ENCODE data around the gene USP20.
A peak's percentile ranks its signal among the peaks of the same experiment; 100 is the strongest.

Gene USP20

GRCh38 chr9:129823935-129824601 is 11.2 kb upstream of the USP20 start, which contains the start of gene TOR1A:
Gene TOR1A (minus strand): TSS chr9:129824136. CDS start chr9:129824085, 51 bp downstream.
- DNase-seq = peak; percentile 97

- DNase-seq = no peak
Measured at GRCh38 chr9:129826344-129826743, 8.9 kb upstream of the USP20 start.

DNA sequence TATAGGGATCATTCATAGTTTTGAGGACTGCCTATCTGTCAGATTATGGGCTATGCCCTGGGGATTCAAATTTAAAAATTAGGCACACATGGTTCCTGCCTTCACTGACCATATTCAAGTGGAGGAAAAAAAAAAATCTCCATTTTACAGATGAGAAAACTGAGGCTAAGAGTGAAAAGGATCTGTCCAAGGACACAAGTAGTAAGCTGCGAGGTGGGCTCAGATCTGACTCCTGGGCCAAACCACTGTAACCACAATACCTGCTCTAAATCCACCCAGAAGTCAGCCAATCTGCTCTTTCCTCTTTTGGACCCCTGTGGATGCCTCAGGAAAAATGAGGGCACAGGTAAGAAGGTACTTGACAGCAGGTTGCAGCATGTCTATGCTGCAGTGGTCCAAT is 8.5 kb upstream of the USP20 start:
- no peak for DNase-seq

DNA sequence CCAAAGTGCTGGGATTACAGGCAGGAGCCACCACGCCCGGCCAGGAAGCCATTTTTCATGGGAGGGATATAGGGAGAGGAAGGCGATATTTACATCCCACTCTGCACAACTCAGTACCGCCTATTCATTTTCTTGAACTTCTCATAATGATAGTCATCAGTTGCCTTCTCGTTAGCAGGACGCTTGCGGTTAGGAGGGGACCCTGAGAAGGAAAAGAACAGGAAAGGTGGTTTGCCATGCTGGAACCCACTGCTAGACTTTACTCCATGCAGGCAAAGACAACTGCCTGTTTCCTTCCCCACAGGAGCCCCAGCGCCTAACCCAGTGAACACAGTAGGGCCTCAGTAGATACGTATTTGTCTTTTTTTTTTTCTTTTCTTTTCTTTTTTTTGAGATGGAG is 7.2 kb upstream of the USP20 start:
- DNase-seq = no peak

DNA sequence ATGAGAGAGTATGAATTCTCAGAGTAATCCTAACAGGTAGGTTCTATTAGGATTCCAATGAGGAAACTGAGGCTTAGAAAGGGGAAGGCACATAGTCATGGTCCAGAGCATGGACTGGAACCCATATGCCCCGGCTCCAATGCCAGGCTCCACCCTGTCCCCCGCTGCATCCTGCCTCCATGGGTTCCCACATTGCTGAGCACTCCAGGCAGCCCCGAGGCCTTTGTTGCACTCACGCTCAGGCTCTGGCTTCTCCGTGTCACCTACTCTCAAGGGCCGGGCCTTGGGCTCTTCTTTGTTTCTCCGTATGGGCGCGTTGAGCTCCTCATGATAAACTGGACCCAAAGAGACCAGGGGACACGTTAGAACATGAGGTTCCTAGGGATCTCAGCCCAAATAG is 6.3 kb upstream of the USP20 start:
- DNase-seq = no peak

- DNase-seq = no peak
Measured at GRCh38 chr9:129832982-129833381, 2.3 kb upstream of the USP20 start.

- peak; percentile 53 for DNase-seq
Measured at GRCh38 chr9:129834489-129835127, 650 bp upstream of the USP20 start.

GRCh38 chr9:129835860-129836223 is 584 bp downstream of the USP20 start:
- no peak for DNase-seq

DNA sequence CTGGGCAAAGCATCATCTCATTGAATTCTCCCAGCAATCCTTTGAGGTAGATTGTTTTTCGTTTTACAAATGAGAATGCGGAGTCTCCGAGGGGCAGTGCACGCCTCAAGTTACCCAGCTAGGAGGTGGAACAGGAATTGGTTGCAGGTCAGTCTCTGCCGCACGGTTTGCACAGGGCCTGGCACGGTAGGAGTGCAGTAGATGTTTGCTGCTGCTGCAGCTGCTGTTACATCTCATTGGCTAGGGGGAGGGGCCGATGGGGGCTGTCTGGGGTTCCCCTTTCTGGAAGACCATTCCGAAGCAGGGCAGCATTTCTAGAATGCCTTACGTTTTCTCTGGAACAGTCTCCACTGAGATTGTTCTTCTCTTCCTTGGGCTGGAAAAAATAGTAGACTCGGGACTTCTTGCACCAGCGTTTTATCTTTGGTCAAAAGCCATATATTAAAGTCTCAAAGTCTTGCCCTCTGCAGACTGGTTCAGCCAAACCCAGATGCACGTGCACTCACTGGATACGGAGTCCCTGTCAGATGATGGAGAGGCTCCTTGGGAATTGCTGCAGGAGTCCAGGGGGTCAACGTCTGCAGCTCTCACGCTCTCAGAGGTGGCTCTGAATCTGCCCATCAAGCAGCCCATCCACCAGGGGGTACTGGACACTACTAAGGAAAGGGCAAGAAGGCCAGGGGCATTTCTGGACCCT is 1.2 kb downstream of the USP20 start:
- DNase-seq = no peak

- DNase-seq = no peak
Measured at GRCh38 chr9:129838707-129839259, 3.5 kb downstream of the USP20 start.

GRCh38 chr9:129839324-129840023 is 4.2 kb downstream of the USP20 start:
- DNase-seq = no peak

- DNase-seq = peak; percentile 98
Measured at GRCh38 chr9:129840034-129840433, 4.8 kb downstream of the USP20 start.

DNA sequence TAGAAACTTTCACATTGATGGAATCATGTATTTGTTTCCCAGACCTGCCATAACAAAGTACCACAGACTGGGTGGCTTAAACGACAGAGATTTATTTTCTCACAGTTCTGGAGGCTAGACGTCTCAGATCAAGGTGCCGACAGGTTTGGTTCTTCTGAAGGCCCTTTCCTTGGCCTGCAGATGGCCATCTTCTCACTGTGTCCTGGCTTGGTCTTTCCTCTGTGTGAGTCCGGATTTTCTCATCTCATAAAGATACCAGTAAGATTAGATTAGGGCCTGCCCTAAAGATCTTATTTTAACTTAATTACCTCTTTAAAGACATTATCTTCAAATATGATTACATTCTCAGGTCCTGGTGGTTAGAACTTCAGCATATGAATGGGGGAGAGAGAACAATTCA is 5.8 kb downstream of the USP20 start:
- DNase-seq = no peak

DNA sequence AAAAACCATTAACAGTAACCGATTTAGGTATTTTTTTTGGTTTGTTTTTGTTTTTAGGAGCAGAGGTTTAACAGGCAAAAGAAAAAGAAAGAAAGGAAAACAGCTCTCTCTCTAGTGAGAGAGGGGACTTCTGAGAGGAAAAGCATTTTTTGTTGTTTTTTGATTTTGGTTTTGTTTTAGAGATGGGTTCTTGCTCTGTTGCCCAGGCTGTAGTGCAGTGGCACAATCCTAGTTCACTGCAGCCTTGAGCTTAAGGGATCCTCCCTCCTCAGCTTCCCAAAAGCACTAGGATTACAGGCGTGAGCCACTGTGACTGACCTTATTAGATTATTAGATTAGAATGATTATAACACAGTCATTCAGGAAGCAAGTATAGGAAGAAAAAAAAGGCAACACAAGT is 10.1 kb downstream of the USP20 start:
- no peak for DNase-seq

GRCh38 chr9:129848712-129849441 is 13.6 kb downstream of the USP20 start:
- DNase-seq = no peak

GRCh38 chr9:129849901-129850300 is 14.6 kb downstream of the USP20 start:
- DNase-seq = no peak

GRCh38 chr9:129850821-129851550 is 15.7 kb downstream of the USP20 start:
- no peak for DNase-seq

- no peak for DNase-seq
Measured at GRCh38 chr9:129851821-129852220, 16.6 kb downstream of the USP20 start.

- DNase-seq = peak; percentile 82
Measured at GRCh38 chr9:129852579-129852978, 17.3 kb downstream of the USP20 start.

GRCh38 chr9:129853614-129854013 is 18.4 kb downstream of the USP20 start:
- peak; percentile 22 for DNase-seq

DNA sequence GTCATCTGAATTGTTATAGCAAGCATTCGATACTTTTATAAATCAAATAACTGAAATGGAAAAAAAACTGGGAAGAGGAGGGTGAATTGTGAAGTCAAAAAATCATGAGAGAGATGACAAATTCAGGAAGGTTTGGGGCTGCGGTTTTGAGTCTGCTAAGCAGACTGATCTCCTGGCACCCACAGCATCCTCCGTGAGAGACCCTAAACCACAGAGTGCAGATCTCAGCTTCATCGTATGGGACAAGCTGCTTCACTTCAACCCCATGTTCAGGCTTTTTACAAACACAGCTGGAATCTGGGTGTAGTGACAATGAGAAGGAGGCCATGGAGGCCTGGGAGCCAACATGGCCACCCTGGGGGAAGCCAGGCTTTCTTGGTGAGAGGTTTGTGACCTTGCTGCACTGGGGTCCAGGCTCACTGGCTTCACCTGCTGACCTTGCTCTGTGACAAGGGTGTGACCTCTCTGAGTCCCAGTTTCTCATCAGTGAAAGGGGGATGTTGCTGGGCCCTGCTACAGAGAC is 19.4 kb downstream of the USP20 start:
- DNase-seq = no peak

DNA sequence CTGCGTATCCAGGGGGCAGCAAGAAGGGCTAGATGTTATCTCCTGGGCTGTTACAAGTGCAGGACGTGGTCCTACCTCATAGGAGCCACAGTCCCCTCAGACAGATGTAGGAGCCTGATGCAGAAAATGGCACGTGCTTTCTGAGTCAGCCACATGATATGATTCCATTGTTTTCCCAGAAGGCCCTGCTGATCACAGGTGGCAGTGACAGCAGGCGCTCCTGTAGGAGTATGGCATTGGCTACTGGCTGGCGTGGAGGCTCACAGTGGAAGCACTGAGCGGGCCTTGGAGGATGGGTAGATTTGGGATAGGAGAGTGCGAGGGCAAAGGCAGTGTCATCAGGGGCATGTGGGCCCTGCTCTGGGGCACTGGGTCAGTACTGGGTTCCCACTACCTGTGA is 21.9 kb downstream of the USP20 start:
- no peak for DNase-seq
